Activated CD8-positive, alpha-beta T cell treated with anti-CD3 and anti-CD28 coated beads for 36 hours (primary cell): ENCODE results near the gene ABCC5. TPM values are rescaled to one million over a fixed set of nuclear protein-coding genes. Genes with fewer than 3 reads are reported as not detected.
"Not testable (repeated sequence)": the region's sequence is repeated elsewhere in the genome, so short reads cannot be mapped to it uniquely, and the experiment has no call there.

ENCODE experiments used
- ATAC-seq: fragments of 200-7000 bp; cut with Tn5 transposase; one replicate; pipeline ENCODE4 v1.10.0; 2021; ENCODE audit warnings: mild to moderate bottlenecking, moderate library complexity
- CTCF ChIA-PET: fragments of 350-600 bp; sonication (Branson Sonifier 250); formaldehyde crosslinking; loops from one replicate; lab custom pipeline; 2021; ENCODE audit warnings: antibody characterized with exemption; lab: Charles Lee
- POLR2A ChIA-PET: fragments of 350-600 bp; sonication (Branson Sonifier 250); formaldehyde crosslinking; loops from one replicate; lab custom pipeline; 2021; ENCODE audit warnings: antibody characterized with exemption; lab: Charles Lee
- DNase-seq: peaks from one replicate; pipeline ENCODE4 v3.0.0-alpha.2; 2020
- H3K27ac Mint-ChIP-seq: one replicate; pipeline ENCODE4 v1.8.0; 2021; ENCODE audit warnings: mild to moderate bottlenecking, mixed read lengths
- H3K27me3 Mint-ChIP-seq: one replicate; pipeline ENCODE4 v1.8.0; 2021; ENCODE audit warnings: mixed read lengths
- H3K36me3 Mint-ChIP-seq: one replicate; pipeline ENCODE4 v1.8.0; 2021; ENCODE audit warnings: low read depth, mixed read lengths
- H3K4me1 Mint-ChIP-seq: one replicate; pipeline ENCODE4 v1.8.0; 2021; ENCODE audit warnings: low read depth, mixed read lengths
- H3K4me3 Mint-ChIP-seq: one replicate; pipeline ENCODE4 v1.8.0; 2021; ENCODE audit warnings: mild to moderate bottlenecking, moderate library complexity, mixed read lengths
- H3K9me3 Mint-ChIP-seq: one replicate; pipeline ENCODE4 v1.8.0; 2021; ENCODE audit warnings: mixed read lengths
- CTCF ChIP-seq: fragments of 200-600 bp; IDR thresholded peaks from one replicate; pipeline ENCODE4 v1.8.0; 2022; ENCODE audit warnings: antibody characterized with exemption, mild to moderate bottlenecking
- intact Hi-C: fragments of 100-400 bp; cut with micrococcal nuclease; formaldehyde crosslinking; loops from one replicate; pipeline ENCODE4 v1.10.0; 2022
- total RNA-seq, 2 experiments: library from RNA; stranded (reverse); gene quantifications; one replicate each; pipeline ENCODE4 v1.2.3, GENCODE V29; 2021

The ABCC5 gene
- total RNA-seq, 2 experiments from 2014 or later = 16.2 to 17.7 TPM

DNA sequence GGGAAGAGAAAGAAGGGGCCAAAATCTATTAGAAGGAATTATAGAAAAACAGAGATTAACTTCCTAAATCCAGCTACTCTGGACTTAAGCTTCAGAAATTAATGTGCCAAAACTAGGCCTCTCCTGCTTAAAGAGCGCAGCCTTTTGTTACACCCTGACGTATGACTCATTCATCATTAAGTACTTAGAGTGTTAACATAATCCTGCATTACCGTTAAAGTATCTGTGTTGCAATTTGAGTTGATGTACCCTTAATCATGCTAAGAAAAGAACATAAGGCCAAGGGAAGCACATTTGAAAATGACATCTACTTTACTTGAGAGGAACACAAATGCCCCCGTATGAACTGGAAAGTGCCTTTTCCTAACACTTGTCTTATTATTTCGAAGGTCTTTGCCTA is 21.7 kb upstream of the ABCC5 start:
- ATAC-seq (no peak), DNase-seq (no peak)
- H3K4me1 Mint-ChIP-seq = no peaks in the 10 kb centered on the region
- ChIA-PET POLR2A (no interaction called here), CTCF (interaction anchor here (1.1 kb wide), 1 partner anchor 27 kb away, joined by 3 read pairs; no protein-coding TSS in a partner anchor)
- H3K27ac Mint-ChIP-seq = no peak overlapping the region
- intact Hi-C loops = no loop called here
- TF ChIP-seq CTCF = no peak
- H3K4me3 Mint-ChIP-seq = no peak overlapping the region
- no peaks in the 10 kb centered on the region for H3K27me3 Mint-ChIP-seq
- H3K36me3 Mint-ChIP-seq = no peaks in the 10 kb centered on the region
- no peaks in the 10 kb centered on the region for H3K9me3 Mint-ChIP-seq

DNA sequence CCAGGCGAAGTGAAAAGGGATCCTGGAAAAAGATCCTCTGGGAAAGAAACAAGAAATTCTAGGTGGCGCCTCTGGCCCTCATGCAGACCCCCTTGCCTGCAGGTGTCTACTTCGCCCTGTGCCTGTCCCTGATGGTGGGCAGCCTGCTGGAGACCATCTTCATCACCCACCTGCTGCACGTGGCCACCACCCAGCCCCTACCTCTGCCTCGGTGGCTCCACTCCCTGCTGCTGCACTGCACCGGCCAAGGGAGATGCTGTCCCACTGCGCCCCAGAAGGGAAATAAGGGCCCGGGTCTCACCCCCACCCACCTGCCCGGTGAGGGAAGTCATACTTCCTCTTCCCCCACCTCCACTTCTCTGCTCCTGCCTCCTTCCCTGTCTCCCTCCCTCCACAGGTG is 20.6 kb upstream of the ABCC5 start:
- H3K27me3 Mint-ChIP-seq, CTCF ChIA-PET, H3K4me1 Mint-ChIP-seq, DNase-seq, ATAC-seq, H3K4me3 Mint-ChIP-seq, intact Hi-C loops, H3K9me3 Mint-ChIP-seq, POLR2A ChIA-PET, H3K27ac Mint-ChIP-seq, H3K36me3 Mint-ChIP-seq: not testable (repeated sequence)

DNA sequence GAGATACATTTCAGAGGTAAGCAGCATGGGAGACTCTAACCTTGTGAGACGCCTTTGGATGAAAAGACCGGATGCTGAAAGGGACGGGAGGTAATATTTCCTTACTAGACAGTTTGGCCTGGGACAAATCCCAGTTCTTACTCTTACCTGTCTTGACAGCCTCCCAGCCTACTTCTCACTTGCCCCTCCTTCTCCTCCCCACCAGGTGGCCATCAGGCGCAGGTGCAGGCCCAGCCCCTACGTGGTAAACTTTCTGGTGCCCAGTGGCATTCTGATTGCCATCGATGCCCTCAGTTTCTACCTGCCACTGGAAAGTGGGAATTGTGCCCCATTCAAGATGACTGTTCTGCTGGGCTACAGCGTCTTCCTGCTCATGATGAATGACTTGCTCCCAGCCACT is 20.1 kb upstream of the ABCC5 start:
- H3K4me3 Mint-ChIP-seq = no peak overlapping the region
- CTCF ChIA-PET = no interaction called here
- POLR2A ChIA-PET = no interaction called here
- intact Hi-C loops = no loop called here
- no peak for ATAC-seq
- no peak overlapping the region for H3K27ac Mint-ChIP-seq
- H3K9me3 Mint-ChIP-seq = no peaks in the 10 kb centered on the region
- TF ChIP-seq CTCF = no peak
- H3K27me3 Mint-ChIP-seq = no peaks in the 10 kb centered on the region
- H3K4me1 Mint-ChIP-seq = no peaks in the 10 kb centered on the region
- no peak for DNase-seq
- no peaks in the 10 kb centered on the region for H3K36me3 Mint-ChIP-seq

GRCh38 chr3:184031187-184031792 is 13.6 kb upstream of the ABCC5 start, which contains the start of gene HTR3D:
TSS of gene HTR3D (plus strand) at chr3:184031742. CDS start at chr3:184031742, 0 bp downstream.
- ATAC-seq (no peak), DNase-seq (no peak)
- Mint-ChIP-seq H3K4me1 (no peaks in the 10 kb centered on the region), H3K27me3 (peaks cover 1% of the 10 kb centered on the region), H3K36me3 (no peaks in the 10 kb centered on the region), H3K27ac (no peak within 1 kb of the TSS), H3K9me3 (no peaks in the 10 kb centered on the region), H3K4me3 (no peak within 1 kb of the TSS)
- ChIA-PET POLR2A (no interaction called here), CTCF (no interaction called here)
- no peak for TF ChIP-seq CTCF
- intact Hi-C loops = no loop called here

DNA sequence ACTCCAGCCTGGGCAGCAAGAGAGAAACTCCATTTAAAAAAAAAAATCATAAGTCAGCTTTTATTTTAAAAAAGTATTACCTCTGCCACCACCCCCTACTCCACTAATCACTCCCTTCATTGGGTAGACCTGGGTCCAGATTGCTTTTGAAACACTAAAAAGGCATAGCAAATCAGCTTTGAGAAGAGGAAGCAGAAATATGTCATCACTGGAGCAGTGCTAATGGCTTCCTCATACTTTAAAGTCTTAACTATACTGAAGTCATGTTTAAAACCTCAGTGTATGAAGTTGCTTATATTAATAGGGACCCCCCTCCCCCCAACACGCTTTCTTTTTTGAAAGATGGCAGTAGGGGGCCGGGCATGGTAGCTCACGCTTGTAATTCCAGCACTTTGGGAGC is 12.9 kb upstream of the ABCC5 start:
- H3K9me3 Mint-ChIP-seq = no peaks in the 10 kb centered on the region
- POLR2A ChIA-PET = no interaction called here

More for the DNA sequence above, 12.9 kb upstream of the ABCC5 start:
- CTCF ChIA-PET = interaction anchor here (0.7 kb wide), 1 partner anchor 835 kb away, joined by 3 read pairs; no protein-coding TSS in a partner anchor
- Mint-ChIP-seq H3K4me1 (no peaks in the 10 kb centered on the region), H3K4me3 (no peak overlapping the region), H3K36me3 (no peaks in the 10 kb centered on the region), H3K27ac (no peak overlapping the region), H3K27me3 (peaks cover 3% of the 10 kb centered on the region)
- DNase-seq (no peak), ATAC-seq (no peak)
- TF ChIP-seq CTCF = no peak
- intact Hi-C loops = no loop called here
